ENCODE data around the gene IL1RAPL1. TPM values are rescaled to one million over a fixed set of nuclear protein-coding genes. Genes with fewer than 3 reads are reported as not detected.

The IL1RAPL1 gene
- total and polyA plus RNA-seq, 2 experiments from 2014 or later: 0.18 to 0.49 TPM

- no peak overlapping the region for H3K27ac Mint-ChIP-seq
- H3K4me1 Mint-ChIP-seq: no peaks in the 10 kb centered on the region
These were observed 930.9 kb downstream of the IL1RAPL1 start for GRCh38 chrX:29518100-29518499.

More at GRCh38 chrX:29518100-29518499, 930.9 kb downstream of the IL1RAPL1 start:
- H2AFZ ChIP-seq: no peak overlapping the region
- no peaks in the 10 kb centered on the region for H3K79me2 ChIP-seq (replicated peaks; ENCODE audit: insufficient read depth)
- H3K4me1 ChIP-seq (ENCODE audit: insufficient read depth): no peaks in the 10 kb centered on the region
- H3K36me3 ChIP-seq (ENCODE audit: insufficient read depth): no peaks in the 10 kb centered on the region
- no peaks in the 10 kb centered on the region for H3F3A ChIP-seq (replicated peaks; ENCODE audit: low read depth)
- H4K20me1 ChIP-seq (replicated peaks; ENCODE audit: insufficient read depth): no peaks in the 10 kb centered on the region
- H3K4me2 ChIP-seq: no peak overlapping the region
- DNase-seq (ENCODE audit: low spot score): no peak
- Mint-ChIP-seq H3K9me3 (no peaks in the 10 kb centered on the region), H3K36me3 (ENCODE audit: low read depth) (no peaks in the 10 kb centered on the region), H3K27me3 (ENCODE audit: insufficient read depth, low read depth, poor library complexity) (no peaks in the 10 kb centered on the region), H3K4me3 (no peak overlapping the region)
- no peak for ATAC-seq
- no peak overlapping the region for H3K27ac ChIP-seq (ENCODE audit: low read depth)
- H3K9me2 ChIP-seq (ENCODE audit: insufficient read depth): no peaks in the 10 kb centered on the region
- TF ChIP-seq, protein P1, sequence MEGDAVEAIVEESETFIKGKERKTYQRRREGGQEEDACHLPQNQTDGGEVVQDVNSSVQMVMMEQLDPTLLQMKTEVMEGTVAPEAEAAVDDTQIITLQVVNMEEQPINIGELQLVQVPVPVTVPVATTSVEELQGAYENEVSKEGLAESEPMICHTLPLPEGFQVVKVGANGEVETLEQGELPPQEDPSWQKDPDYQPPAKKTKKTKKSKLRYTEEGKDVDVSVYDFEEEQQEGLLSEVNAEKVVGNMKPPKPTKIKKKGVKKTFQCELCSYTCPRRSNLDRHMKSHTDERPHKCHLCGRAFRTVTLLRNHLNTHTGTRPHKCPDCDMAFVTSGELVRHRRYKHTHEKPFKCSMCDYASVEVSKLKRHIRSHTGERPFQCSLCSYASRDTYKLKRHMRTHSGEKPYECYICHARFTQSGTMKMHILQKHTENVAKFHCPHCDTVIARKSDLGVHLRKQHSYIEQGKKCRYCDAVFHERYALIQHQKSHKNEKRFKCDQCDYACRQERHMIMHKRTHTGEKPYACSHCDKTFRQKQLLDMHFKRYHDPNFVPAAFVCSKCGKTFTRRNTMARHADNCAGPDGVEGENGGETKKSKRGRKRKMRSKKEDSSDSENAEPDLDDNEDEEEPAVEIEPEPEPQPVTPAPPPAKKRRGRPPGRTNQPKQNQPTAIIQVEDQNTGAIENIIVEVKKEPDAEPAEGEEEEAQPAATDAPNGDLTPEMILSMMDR (conservative IDR thresholded peaks at IDR 0.05; ENCODE audit: low read depth in 2 of 2): no peak
- no peak for TF ChIP-seq EZH2 (IDR thresholded peaks at IDR 0.05; ENCODE audit: low read depth, unreplicated experiment)
- TF ChIP-seq ETS1 (IDR thresholded peaks at IDR 0.05): no peak
- TF ChIP-seq ZNF114 (CRISPR knock-in tag; IDR thresholded peaks at IDR 0.05): no peak
- no peak for TF ChIP-seq CREB1 (CRISPR knock-in tag; IDR thresholded peaks at IDR 0.05; ENCODE audit: low read depth)
- no peak for TF ChIP-seq ZNF462 (CRISPR knock-in tag; IDR thresholded peaks at IDR 0.05)
- no peak for TF ChIP-seq POLR2AphosphoS5 (IDR thresholded peaks at IDR 0.05; ENCODE audit: low read depth)
- no peak for TF ChIP-seq EZH2phosphoT487 (IDR thresholded peaks at IDR 0.05; ENCODE audit: unreplicated experiment)
- TF ChIP-seq NANOG (IDR thresholded peaks at IDR 0.05; ENCODE audit: borderline replicate concordance): no peak
- no peak for TF ChIP-seq JUNB (IDR thresholded peaks at IDR 0.05; ENCODE audit: unreplicated experiment)
- TF ChIP-seq ZNF331 (CRISPR knock-in tag; IDR thresholded peaks at IDR 0.05; ENCODE audit: low read depth): no peak
- H3K27me3 ChIP-seq (ENCODE audit: insufficient read depth): no peaks in the 10 kb centered on the region
- H3K4me3 ChIP-seq: no peak overlapping the region

Measured in GM23338 (cell line).